AG09309 (cell line): ENCODE data around the gene FAM162B.

Experiments used
- DNase-seq: peaks from one replicate; pipeline ENCODE4 v3.0.0-alpha.2; 2010; ENCODE audit warnings: low read depth
- H3K4me3 ChIP-seq: 2 replicates; pipeline ENCODE4 v1.5.1; 2011; ENCODE audit warnings: mild to moderate bottlenecking, low read depth, low read length, moderate library complexity; ENCODE audit not compliant: control insufficient read depth
- CTCF ChIP-seq: IDR thresholded peaks from 2 replicates; pipeline ENCODE4 v1.5.1; 2011; ENCODE audit warnings: mild to moderate bottlenecking, low read depth, low read length, inconsistent platforms; ENCODE audit not compliant: insufficient read depth, control insufficient read depth; ENCODE audit errors: missing control alignments

FAM162B gene

GRCh38 chr6:116783852-116784251 lies 18.3 kb upstream of the FAM162B start:
- TF ChIP-seq CTCF: no peak
- H3K4me3 ChIP-seq: no peak overlapping the region

GRCh38 chr6:116779573-116780164 lies 14.2 kb upstream of the FAM162B start:
- peak; percentile 7 for DNase-seq
- TF ChIP-seq CTCF: peak; percentile 30
- H3K4me3 ChIP-seq: no peak overlapping the region

More at GRCh38 chr6:116783852-116784251, 18.3 kb upstream of the FAM162B start:
- no peak for DNase-seq

GRCh38 chr6:116773886-116774285 lies 8.4 kb upstream of the FAM162B start:
- H3K4me3 ChIP-seq: no peak overlapping the region
- no peak for TF ChIP-seq CTCF
- DNase-seq: no peak

GRCh38 chr6:116772450-116772849 lies 6.9 kb upstream of the FAM162B start:
- TF ChIP-seq CTCF: no peak
- DNase-seq: no peak
- no peak overlapping the region for H3K4me3 ChIP-seq

- no peak overlapping the region for H3K4me3 ChIP-seq
- no peak for TF ChIP-seq CTCF
- no peak for DNase-seq
Observed at GRCh38 chr6:116767715-116768114, 2.2 kb upstream of the FAM162B start.

- H3K4me3 ChIP-seq: no peak overlapping the region
- no peak for DNase-seq
- no peak for TF ChIP-seq CTCF
Observed at GRCh38 chr6:116766506-116767176, 1.1 kb upstream of the FAM162B start.

GRCh38 chr6:116764629-116764960 lies 924 bp downstream of the FAM162B start:
- no peak for TF ChIP-seq CTCF
- H3K4me3 ChIP-seq: peak overlapping the region; percentile 45
- DNase-seq: no peak
